ENCODE results near the gene TTC39C. TPM values are rescaled to one million over a fixed set of nuclear protein-coding genes. Genes with fewer than 3 reads are reported as not detected.

The TTC39C gene
- total and polyA plus RNA-seq, 3 donors from 2014 or later, result 57.7 to 70.4 (median 68.3) TPM

- no peak for DNase-seq
- Histone ChIP-seq H3K9me3 (no peaks in the 10 kb centered on the region), H3K4me3 (no peak overlapping the region), H3K36me3 (ENCODE audit: low read depth, missing control alignments) (no peaks in the 10 kb centered on the region), H3K27ac (no peak overlapping the region), H3K4me1 (no peaks in the 10 kb centered on the region), H3K27me3 (no peaks in the 10 kb centered on the region)
- WGBS, 2 donors, result 80 to 88% methylated on average over 2 of the region's 2 CpGs
- intact Hi-C loops (cut with DNase I; ENCODE audit: low total_unique reads), result no loop called here
- no peak for TF ChIP-seq POLR2A (IDR thresholded peaks at IDR 0.05)
- no peak for TF ChIP-seq CTCF (IDR thresholded peaks at IDR 0.05)
These were observed 10.5 kb upstream of the TTC39C start for GRCh38 chr18:24003903-24004640.

- no peak overlapping the region for H3K27ac ChIP-seq
- no peaks in the 10 kb centered on the region for H3K27me3 ChIP-seq
- H3K36me3 ChIP-seq (ENCODE audit: low read depth, missing control alignments), result no peaks in the 10 kb centered on the region
- DNase-seq, result no peak
- intact Hi-C loops (cut with DNase I; ENCODE audit: low total_unique reads), result no loop called here
- H3K4me1 ChIP-seq, result no peaks in the 10 kb centered on the region
- WGBS, 2 donors, result 87 to 95% methylated on average over 5 of the region's 5 CpGs
- no peaks in the 10 kb centered on the region for H3K9me3 ChIP-seq
- no peak overlapping the region for H3K4me3 ChIP-seq
- TF ChIP-seq POLR2A (IDR thresholded peaks at IDR 0.05), result no peak
- no peak for TF ChIP-seq CTCF (IDR thresholded peaks at IDR 0.05)
These were observed 7.7 kb upstream of the TTC39C start for GRCh38 chr18:24006712-24007313.

- Histone ChIP-seq H3K9me3 (no peaks in the 10 kb centered on the region), H3K27ac (no peak overlapping the region), H3K36me3 (ENCODE audit: low read depth, missing control alignments) (no peaks in the 10 kb centered on the region), H3K4me3 (no peak overlapping the region), H3K4me1 (no peaks in the 10 kb centered on the region), H3K27me3 (no peaks in the 10 kb centered on the region)
- TF ChIP-seq CTCF (IDR thresholded peaks at IDR 0.05) (no peak), POLR2A (IDR thresholded peaks at IDR 0.05) (no peak)
- intact Hi-C loops (cut with DNase I; ENCODE audit: low total_unique reads), result no loop called here
- 83 to 93% methylated on average over 1 of the region's 1 CpG for WGBS, 2 donors
- no peak for DNase-seq
These were observed 5.3 kb upstream of the TTC39C start for GRCh38 chr18:24009246-24009645.

GRCh38 chr18:24009651-24010333, 4.8 kb upstream of the TTC39C start:
- no peaks in the 10 kb centered on the region for H3K4me1 ChIP-seq
- intact Hi-C loops (cut with DNase I; ENCODE audit: low total_unique reads), result no loop called here
- H3K27me3 ChIP-seq, result no peaks in the 10 kb centered on the region
- DNase-seq, result no peak
- 75 to 84% methylated on average over 7 of the region's 7 CpGs for WGBS, 2 donors
- no peak overlapping the region for H3K4me3 ChIP-seq
- H3K9me3 ChIP-seq, result no peaks in the 10 kb centered on the region
- no peak overlapping the region for H3K27ac ChIP-seq
- no peak for TF ChIP-seq POLR2A (IDR thresholded peaks at IDR 0.05)
- no peak for TF ChIP-seq CTCF (IDR thresholded peaks at IDR 0.05)
- no peaks in the 10 kb centered on the region for H3K36me3 ChIP-seq (ENCODE audit: low read depth, missing control alignments)
